CD14-positive monocyte (primary cell): Measurements from ENCODE around the gene RCVRN. TPM values are rescaled to one million over a fixed set of nuclear protein-coding genes. Genes with fewer than 3 reads are reported as not detected.

Source experiments
- DNase-seq, 3 donors: peaks; one replicate each; pipeline ENCODE4 v3.0.0-alpha.2; 2011 to 2022
- H2AFZ ChIP-seq: 2 replicates; pipeline ENCODE4 v1.6.0; 2012; ENCODE audit warnings: mild to moderate bottlenecking, low read depth, low read length, inconsistent platforms; ENCODE audit not compliant: insufficient read depth, poor library complexity, severe bottlenecking
- H3K27ac ChIP-seq, 2 donors: 1 replicate in 1 of 2; 2 replicates in 1 of 2; pipeline ENCODE4 v1.5.1; 2012 to 2013; ENCODE audit warnings: low read length in 2 of 2, control low read depth in 1 of 2, inconsistent platforms in 1 of 2, low read depth in 1 of 2, mild to moderate bottlenecking in 1 of 2
- H3K27me3 ChIP-seq, 2 donors: one replicate each; pipeline versions ENCODE4 v1.6.0 to v1.6.1; 2011 to 2013; ENCODE audit warnings: low read length in 2 of 2; ENCODE audit not compliant: control insufficient read depth in 2 of 2, insufficient read depth in 2 of 2
- H3K36me3 ChIP-seq, 2 donors: replicated peaks in 1 of 2; 1 replicate in 1 of 2; 2 replicates in 1 of 2; pipeline versions ENCODE4 v1.5.1 to v1.6.1; 2012 to 2013; ENCODE audit warnings: low read length in 2 of 2, control low read depth in 1 of 2, inconsistent platforms in 1 of 2, mild to moderate bottlenecking in 1 of 2; ENCODE audit not compliant: insufficient read depth in 2 of 2, control insufficient read depth in 1 of 2
- H3K4me1 ChIP-seq, 2 donors: 1 replicate in 1 of 2; 2 replicates in 1 of 2; pipeline versions ENCODE4 v1.5.1 to v1.6.1; 2012 to 2013; ENCODE audit warnings: low read length in 2 of 2, control low read depth in 1 of 2, inconsistent platforms in 1 of 2, mild to moderate bottlenecking in 1 of 2, moderate library complexity in 1 of 2; ENCODE audit not compliant: insufficient read depth in 2 of 2, control insufficient read depth in 1 of 2
- H3K4me2 ChIP-seq: replicated peaks from 2 replicates; pipeline ENCODE3; 2012; ENCODE audit warnings: low read length, moderate library complexity, mild to moderate bottlenecking; ENCODE audit not compliant: poor library complexity, severe bottlenecking; ENCODE audit errors: extremely low read depth
- H3K4me3 ChIP-seq, 3 experiments: fragments of 200-600 bp in 1 of 3; sonication (generic) in 1 of 3; replicated peaks in 1 of 3; 1 replicate in 2 of 3; 2 replicates in 1 of 3; pipeline ENCODE4 v1.5.1; 2011 to 2013; ENCODE audit warnings: low read length in 3 of 3, mild to moderate bottlenecking in 3 of 3, control low read depth in 2 of 3, low read depth in 2 of 3, inconsistent platforms in 1 of 3, moderate library complexity in 1 of 3
- H3K79me2 ChIP-seq: 2 replicates; pipeline ENCODE4 v1.6.0; 2012; ENCODE audit warnings: mild to moderate bottlenecking, control low read depth, inconsistent platforms, low read length, moderate library complexity; ENCODE audit not compliant: insufficient read depth
- H3K9ac ChIP-seq: 2 replicates; pipeline ENCODE4 v1.6.0; 2017; ENCODE audit warnings: low read length, mild to moderate bottlenecking; ENCODE audit not compliant: insufficient read depth, poor library complexity, severe bottlenecking
- H3K9me3 ChIP-seq, 2 donors: replicated peaks in 1 of 2; 1 replicate in 1 of 2; 2 replicates in 1 of 2; pipeline versions ENCODE4 v1.5.1 to v1.6.1; 2012 to 2013; ENCODE audit warnings: low read length in 2 of 2, control low read depth in 1 of 2; ENCODE audit not compliant: control insufficient read depth in 1 of 2, insufficient read depth in 1 of 2
- H4K20me1 ChIP-seq: 2 replicates; pipeline ENCODE4 v1.6.0; 2012; ENCODE audit warnings: mild to moderate bottlenecking, low read length, control low read depth, moderate library complexity; ENCODE audit not compliant: insufficient read depth
- H3K27ac Mint-ChIP-seq, 7 donors: one replicate each; pipeline ENCODE4 v1.8.0; 2020; ENCODE audit warnings: mild to moderate bottlenecking in 7 of 7, mixed read lengths in 7 of 7, moderate library complexity in 6 of 7, inconsistent platforms in 2 of 7
- H3K27me3 Mint-ChIP-seq, 3 donors: one replicate each; pipeline ENCODE4 v1.8.0; 2021 to 2022; ENCODE audit warnings: low read depth in 3 of 3, mild to moderate bottlenecking in 3 of 3, mixed read lengths in 3 of 3, moderate library complexity in 3 of 3, inconsistent platforms in 1 of 3
- H3K36me3 Mint-ChIP-seq, 2 donors: one replicate each; pipeline ENCODE4 v1.8.0; 2020; ENCODE audit warnings: mixed read lengths in 2 of 2, inconsistent platforms in 1 of 2, mild to moderate bottlenecking in 1 of 2
- H3K4me1 Mint-ChIP-seq: one replicate; pipeline ENCODE4 v1.8.0; 2020; ENCODE audit warnings: mild to moderate bottlenecking, mixed read lengths
- H3K4me3 Mint-ChIP-seq, 2 donors: one replicate each; pipeline ENCODE4 v1.8.0; 2020; ENCODE audit warnings: mild to moderate bottlenecking in 2 of 2, mixed read lengths in 2 of 2, moderate library complexity in 1 of 2
- H3K9me3 Mint-ChIP-seq, 7 donors: one replicate each; pipeline ENCODE4 v1.8.0; 2020 to 2022; ENCODE audit warnings: mixed read lengths in 7 of 7, mild to moderate bottlenecking in 6 of 7, moderate library complexity in 6 of 7, inconsistent platforms in 2 of 7
- CTCF ChIP-seq: fragments of 200-600 bp; IDR thresholded peaks from one replicate; pipeline ENCODE4 v1.8.0; 2022; ENCODE audit warnings: antibody characterized with exemption, mild to moderate bottlenecking
- WGBS: methylation state at CpG from one replicate; pipeline ENCODE4 v1.1.5; 2013; ENCODE audit warnings: missing lambda C conversion rate; ENCODE audit not compliant: insufficient coverage; 5-methylcytosine and 5-hydroxymethylcytosine counted together
- intact Hi-C, 2 donors: fragments of 100-400 bp; cut with micrococcal nuclease; formaldehyde crosslinking; loops; one replicate each; pipeline versions ENCODE4 v1.15.0 to v1.15.1; 2023
- polyA plus RNA-seq, 3 donors: library from polyadenylated mRNA; depleted of rRNA in 1 of 3; unstranded in 2 of 3; stranded (reverse) in 1 of 3; fragments of 300-500 nt in 2 of 3; fragments of >200 nt in 1 of 3; fragmentation: Illumina TruSeq in 2 of 3; gene quantifications; 1 replicate in 2 of 3; 2 replicates in 1 of 3; pipeline ENCODE4 v1.2.3, GENCODE V29; 2012 to 2021

The RCVRN gene
- polyA plus RNA-seq, 3 donors = 2.5 TPM; not detected in 2

GRCh38 chr17:9862220-9862619 lies 42.9 kb downstream of the RCVRN start:
- no peak overlapping the region for H3K9ac ChIP-seq
- no peak overlapping the region for H3K4me2 ChIP-seq
- no peak overlapping the region for H3K4me3 ChIP-seq
- H4K20me1 ChIP-seq = no peaks in the 10 kb centered on the region
- no peak for DNase-seq
- Mint-ChIP-seq H3K27ac (no peak overlapping the region), H3K4me1 (peaks cover 8% of the 10 kb centered on the region), H3K36me3 (no peaks in the 10 kb centered on the region), H3K27me3 (peaks cover 0 to 7% (median 0%) of the 10 kb centered on the region in 3 donors), H3K9me3 (peaks cover 3 to 30% (median 16%) of the 10 kb centered on the region in 7 donors), H3K4me3 (no peak overlapping the region)
- intact Hi-C loops = no loop called here
- H3K79me2 ChIP-seq = no peaks in the 10 kb centered on the region
- no peaks in the 10 kb centered on the region for H3K36me3 ChIP-seq
- WGBS = no CpG with 5 or more reads among the region's 1 CpG
- peaks cover 0 to 4% of the 10 kb centered on the region in 2 donors for H3K4me1 ChIP-seq
- peaks cover 0 to 16% of the 10 kb centered on the region in 2 donors for H3K9me3 ChIP-seq
- no peaks in the 10 kb centered on the region for H3K27me3 ChIP-seq
- TF ChIP-seq CTCF = no peak
- no peak overlapping the region for H3K27ac ChIP-seq
- H2AFZ ChIP-seq = no peak overlapping the region

GRCh38 chr17:9860851-9861250 lies 44.2 kb downstream of the RCVRN start:
- Histone ChIP-seq H3K27me3 (no peaks in the 10 kb centered on the region), H2AFZ (no peak overlapping the region), H3K79me2 (no peaks in the 10 kb centered on the region), H3K4me3 (no peak overlapping the region), H3K9me3 (peaks cover 0 to 20% of the 10 kb centered on the region in 2 donors), H3K4me1 (peaks cover 0 to 3% of the 10 kb centered on the region in 2 donors), H3K36me3 (no peaks in the 10 kb centered on the region), H4K20me1 (no peaks in the 10 kb centered on the region), H3K9ac (no peak overlapping the region), H3K4me2 (no peak overlapping the region), H3K27ac (no peak overlapping the region)
- WGBS = no CpG with 5 or more reads among the region's 7 CpGs
- Mint-ChIP-seq H3K4me1 (peaks cover 6% of the 10 kb centered on the region), H3K27ac (no peak overlapping the region), H3K9me3 (peaks cover 3 to 36% (median 19%) of the 10 kb centered on the region in 7 donors), H3K36me3 (no peaks in the 10 kb centered on the region), H3K4me3 (no peak overlapping the region), H3K27me3 (peaks cover 0 to 7% (median 0%) of the 10 kb centered on the region in 3 donors)
- no peak for DNase-seq
- TF ChIP-seq CTCF = no peak
- intact Hi-C loops = no loop called here
